Neural progenitor cell (in vitro differentiated cells): ENCODE data around the gene RANBP2. TPM values are rescaled to one million over a fixed set of nuclear protein-coding genes. Genes with fewer than 3 reads are reported as not detected.
"Not testable (repeated sequence)": the region's sequence is repeated elsewhere in the genome, so short reads cannot be mapped to it uniquely, and the experiment has no call there.

Experiments
- DNase-seq: peaks from one replicate; pipeline ENCODE4 v3.0.0-alpha.2; 2016; ENCODE audit warnings: low spot score
- H2AFZ ChIP-seq: fragments of 200-600 bp; sonication (generic); replicated peaks from 2 replicates; pipeline ENCODE4 v1.6.1; 2016; ENCODE audit warnings: antibody characterized with exemption
- H3F3A ChIP-seq: fragments of 200-600 bp; sonication (generic); 2 replicates; pipeline ENCODE4 v1.6.1; 2016; ENCODE audit warnings: antibody characterized with exemption, low read depth
- H3K27ac ChIP-seq: fragments of 200-600 bp; sonication (generic); 2 replicates; pipeline ENCODE4 v1.5.1; 2016; ENCODE audit warnings: mild to moderate bottlenecking
- H3K27me3 ChIP-seq: fragments of 200-600 bp; sonication (generic); 2 replicates; pipeline ENCODE4 v1.6.1; 2016; ENCODE audit warnings: mild to moderate bottlenecking, moderate library complexity
- H3K36me3 ChIP-seq: fragments of 200-600 bp; sonication (generic); 2 replicates; pipeline ENCODE4 v1.5.1; 2016
- H3K4me1 ChIP-seq: fragments of 200-600 bp; sonication (generic); 2 replicates; pipeline ENCODE4 v1.6.1; 2016; ENCODE audit warnings: mixed run types
- H3K4me2 ChIP-seq: fragments of 200-600 bp; sonication (generic); 2 replicates; pipeline ENCODE4 v1.6.1; 2016
- H3K4me3 ChIP-seq: fragments of 200-600 bp; sonication (generic); 2 replicates; pipeline ENCODE4 v1.5.1; 2016
- H3K79me2 ChIP-seq: fragments of 200-600 bp; sonication (generic); 2 replicates; pipeline ENCODE4 v1.6.1; 2016; ENCODE audit warnings: low read depth
- H3K9ac ChIP-seq: fragments of 200-600 bp; sonication (generic); 2 replicates; pipeline ENCODE4 v1.6.1; 2016
- H3K9me3 ChIP-seq: fragments of 200-600 bp; sonication (generic); 2 replicates; pipeline ENCODE4 v1.5.1; 2016; ENCODE audit warnings: low read depth
- H4K20me1 ChIP-seq: fragments of 200-600 bp; sonication (generic); 2 replicates; pipeline ENCODE4 v1.6.1; 2016; ENCODE audit warnings: low read depth
- H3K27ac Mint-ChIP-seq: 3 replicates; pipeline ENCODE4 v1.8.0; 2021; ENCODE audit warnings: mixed read lengths
- H3K27me3 Mint-ChIP-seq: 2 replicates; pipeline ENCODE4 v1.8.0; 2022; ENCODE audit warnings: low read depth, mild to moderate bottlenecking, inconsistent platforms, moderate library complexity, mixed read lengths; ENCODE audit not compliant: insufficient read depth
- H3K36me3 Mint-ChIP-seq: 3 replicates; pipeline ENCODE4 v1.8.0; 2021; ENCODE audit warnings: mixed read lengths
- H3K4me1 Mint-ChIP-seq: 3 replicates; pipeline ENCODE4 v1.8.0; 2021; ENCODE audit warnings: mixed read lengths
- H3K4me3 Mint-ChIP-seq: 3 replicates; pipeline ENCODE4 v1.8.0; 2021; ENCODE audit warnings: mild to moderate bottlenecking, moderate library complexity, mixed read lengths
- H3K9me3 Mint-ChIP-seq: 3 replicates; pipeline ENCODE4 v1.8.0; 2020; ENCODE audit warnings: mixed read lengths
- CTCF ChIP-seq: fragments of 200-600 bp; sonication (generic); IDR thresholded peaks from 2 replicates; pipeline ENCODE4 v1.5.1; 2017; ENCODE audit warnings: antibody characterized with exemption, mild to moderate bottlenecking
- EZH2 ChIP-seq: fragments of 200-600 bp; sonication (generic); IDR thresholded peaks from 2 replicates; pipeline ENCODE4 v1.6.1; 2017; ENCODE audit warnings: antibody characterized with exemption, mild to moderate bottlenecking, moderate library complexity
- EZH2phosphoT487 ChIP-seq: fragments of 200-600 bp; sonication (generic); IDR thresholded peaks from 2 replicates; pipeline ENCODE4 v1.6.1; 2017; ENCODE audit warnings: antibody characterized with exemption
- total RNA-seq: library from RNA; depleted of rRNA; stranded (reverse); fragments of >200 nt; gene quantifications from 2 replicates; pipeline ENCODE4 v1.2.3, GENCODE V29; 2015; ENCODE audit warnings: low replicate concordance

The RANBP2 gene
- total RNA-seq, 1 donor from 2014 or later: 109 TPM

GRCh38 chr2:108701806-108702205, 17.5 kb upstream of the RANBP2 start:
- no peak overlapping the region for H3K27ac Mint-ChIP-seq
- H3K4me3 Mint-ChIP-seq: no peak overlapping the region
- H3K36me3 ChIP-seq: no peaks in the 10 kb centered on the region
- peaks cover 2% of the 10 kb centered on the region for H3K27me3 Mint-ChIP-seq
- H3K4me3 ChIP-seq: no peak overlapping the region
- H3K4me2 ChIP-seq: no peak overlapping the region
- H2AFZ ChIP-seq: no peak overlapping the region
- no peaks in the 10 kb centered on the region for H3K36me3 Mint-ChIP-seq
- no peaks in the 10 kb centered on the region for H4K20me1 ChIP-seq
- peaks cover 5% of the 10 kb centered on the region for H3K9me3 Mint-ChIP-seq
- H3K9ac ChIP-seq: no peak overlapping the region
- no peaks in the 10 kb centered on the region for H3K4me1 ChIP-seq
- no peaks in the 10 kb centered on the region for H3K4me1 Mint-ChIP-seq
- H3K9me3 ChIP-seq: no peaks in the 10 kb centered on the region
- no peaks in the 10 kb centered on the region for H3K27me3 ChIP-seq
- TF ChIP-seq CTCF (no peak), EZH2phosphoT487 (no peak), EZH2 (no peak)
- no peak for DNase-seq
- no peaks in the 10 kb centered on the region for H3F3A ChIP-seq
- no peaks in the 10 kb centered on the region for H3K79me2 ChIP-seq
- no peak overlapping the region for H3K27ac ChIP-seq

GRCh38 chr2:108704871-108705270, 14.4 kb upstream of the RANBP2 start:
- Histone ChIP-seq H3K27ac (no peak overlapping the region), H3K9me3 (no peaks in the 10 kb centered on the region), H3K36me3 (no peaks in the 10 kb centered on the region), H3K27me3 (no peaks in the 10 kb centered on the region), H3K9ac (no peak overlapping the region), H4K20me1 (no peaks in the 10 kb centered on the region), H2AFZ (no peak overlapping the region), H3K4me2 (no peak overlapping the region), H3K79me2 (no peaks in the 10 kb centered on the region), H3K4me3 (no peak overlapping the region), H3F3A (no peaks in the 10 kb centered on the region), H3K4me1 (no peaks in the 10 kb centered on the region)
- no peak for TF ChIP-seq CTCF
- TF ChIP-seq EZH2: no peak
- TF ChIP-seq EZH2phosphoT487: no peak
- no peak for DNase-seq
- Mint-ChIP-seq H3K27me3 (peaks cover 2% of the 10 kb centered on the region), H3K4me1 (no peaks in the 10 kb centered on the region), H3K4me3 (no peak overlapping the region), H3K27ac (no peak overlapping the region), H3K36me3 (no peaks in the 10 kb centered on the region), H3K9me3 (peaks cover 15% of the 10 kb centered on the region)

- Mint-ChIP-seq H3K4me1 (no peaks in the 10 kb centered on the region), H3K27me3 (peaks cover 2% of the 10 kb centered on the region), H3K9me3 (peaks cover 15% of the 10 kb centered on the region), H3K27ac (no peak overlapping the region), H3K36me3 (no peaks in the 10 kb centered on the region), H3K4me3 (no peak overlapping the region)
- H3K4me2 ChIP-seq: no peak overlapping the region
- no peaks in the 10 kb centered on the region for H3F3A ChIP-seq
- TF ChIP-seq CTCF (no peak), EZH2phosphoT487 (no peak), EZH2 (no peak)
- H3K36me3 ChIP-seq: no peaks in the 10 kb centered on the region
- no peak overlapping the region for H2AFZ ChIP-seq
- H3K27me3 ChIP-seq: no peaks in the 10 kb centered on the region
- no peak overlapping the region for H3K27ac ChIP-seq
- H3K9me3 ChIP-seq: no peaks in the 10 kb centered on the region
- H3K4me1 ChIP-seq: no peaks in the 10 kb centered on the region
- DNase-seq: no peak
- H3K79me2 ChIP-seq: no peaks in the 10 kb centered on the region
- H4K20me1 ChIP-seq: no peaks in the 10 kb centered on the region
- H3K9ac ChIP-seq: no peak overlapping the region
- H3K4me3 ChIP-seq: no peak overlapping the region
Observed at GRCh38 chr2:108707300-108707699, 12.0 kb upstream of the RANBP2 start.

GRCh38 chr2:108716971-108717370, 2.3 kb upstream of the RANBP2 start:
- not testable (repeated sequence) for DNase-seq, H3K9me3 Mint-ChIP-seq, H3F3A ChIP-seq, H3K36me3 Mint-ChIP-seq, H3K4me2 ChIP-seq, H3K4me3 ChIP-seq, H3K9ac ChIP-seq, H3K4me1 ChIP-seq, H3K27me3 ChIP-seq, H3K36me3 ChIP-seq, H3K4me3 Mint-ChIP-seq, H3K27ac Mint-ChIP-seq, H3K27me3 Mint-ChIP-seq, H3K27ac ChIP-seq, H3K9me3 ChIP-seq
- Histone ChIP-seq H2AFZ (peak overlapping the region; percentile 12), H3K79me2 (peaks cover 26% of the 10 kb centered on the region), H4K20me1 (peaks cover 11% of the 10 kb centered on the region)
- peaks cover 11% of the 10 kb centered on the region for H3K4me1 Mint-ChIP-seq

GRCh38 chr2:108726048-108726447, 6.8 kb downstream of the RANBP2 start:
- peaks cover 19% of the 10 kb centered on the region for H3K4me1 Mint-ChIP-seq
- not testable (repeated sequence) for H3K27ac Mint-ChIP-seq, H3K27me3 ChIP-seq, H3K27me3 Mint-ChIP-seq, H2AFZ ChIP-seq, H3K36me3 ChIP-seq, H3F3A ChIP-seq, H3K4me3 ChIP-seq, DNase-seq, H3K4me1 ChIP-seq, H3K9me3 Mint-ChIP-seq, H3K9ac ChIP-seq, H3K4me3 Mint-ChIP-seq, H3K36me3 Mint-ChIP-seq, H3K9me3 ChIP-seq
- Histone ChIP-seq H4K20me1 (peaks cover 13% of the 10 kb centered on the region), H3K79me2 (peaks cover 91% of the 10 kb centered on the region), H3K4me2 (peak overlapping the region; percentile 41), H3K27ac (peak overlapping the region; percentile 55)

GRCh38 chr2:108734656-108735055, 15.4 kb downstream of the RANBP2 start:
- H3K4me3 Mint-ChIP-seq, DNase-seq: not testable (repeated sequence)

More at GRCh38 chr2:108734656-108735055, 15.4 kb downstream of the RANBP2 start:
- H3K9me3 ChIP-seq, H3K27ac ChIP-seq, H3K27me3 Mint-ChIP-seq, H3K4me3 ChIP-seq, H3K9ac ChIP-seq, H3K4me1 Mint-ChIP-seq, H3F3A ChIP-seq, H3K27ac Mint-ChIP-seq, H3K4me2 ChIP-seq, H3K4me1 ChIP-seq, H3K36me3 ChIP-seq, H3K9me3 Mint-ChIP-seq, H3K27me3 ChIP-seq, H2AFZ ChIP-seq, H4K20me1 ChIP-seq: not testable (repeated sequence)
- H3K36me3 Mint-ChIP-seq: peaks cover 13% of the 10 kb centered on the region
- H3K79me2 ChIP-seq: peaks cover 30% of the 10 kb centered on the region
